Mesenchymal stem cell (in vitro differentiated cells and primary cell): ENCODE data around the gene NDUFAF3.

Experiments
- DNase-seq: peaks from one replicate; pipeline ENCODE4 v3.0.0-alpha.2; 2013
- H2AFZ ChIP-seq: one replicate; pipeline ENCODE4 v1.6.1; 2013; ENCODE audit warnings: low read depth, mild to moderate bottlenecking, control low read depth, inconsistent platforms, low read length, moderate library complexity
- H2AK5ac ChIP-seq: 2 replicates; pipeline ENCODE4 v1.6.1; 2013; ENCODE audit warnings: low read length, moderate library complexity, mild to moderate bottlenecking, inconsistent platforms; ENCODE audit not compliant: severe bottlenecking
- H2BK120ac ChIP-seq: one replicate; pipeline ENCODE4 v1.6.1; 2013; ENCODE audit warnings: low read depth, mild to moderate bottlenecking, inconsistent platforms, low read length, moderate library complexity
- H2BK12ac ChIP-seq, 2 experiments: one replicate each; pipeline ENCODE4 v1.6.1; 2013; ENCODE audit warnings: inconsistent platforms in 2 of 2, low read length in 2 of 2, mild to moderate bottlenecking in 2 of 2, moderate library complexity in 2 of 2, control low read depth in 1 of 2
- H2BK15ac ChIP-seq: one replicate; pipeline ENCODE4 v1.6.1; 2013; ENCODE audit warnings: mild to moderate bottlenecking, low read depth, inconsistent platforms; ENCODE audit not compliant: poor library complexity, severe bottlenecking
- H2BK5ac ChIP-seq: 2 replicates; pipeline ENCODE4 v1.6.1; 2013; ENCODE audit warnings: low read depth, mild to moderate bottlenecking, low read length, control low read depth, inconsistent platforms; ENCODE audit not compliant: poor library complexity, severe bottlenecking
- H3K14ac ChIP-seq, 2 experiments: one replicate each; pipeline ENCODE4 v1.6.1; 2013; ENCODE audit warnings: inconsistent platforms in 2 of 2, low read length in 2 of 2, control low read depth in 1 of 2, mild to moderate bottlenecking in 1 of 2, moderate library complexity in 1 of 2
- H3K18ac ChIP-seq, 2 experiments: one replicate each; pipeline ENCODE4 v1.6.1; 2013; ENCODE audit warnings: inconsistent platforms in 2 of 2, low read length in 2 of 2, control low read depth in 1 of 2, low read depth in 1 of 2, mild to moderate bottlenecking in 1 of 2
- H3K23ac ChIP-seq, 2 experiments: one replicate each; pipeline ENCODE4 v1.6.1; 2013; ENCODE audit warnings: inconsistent platforms in 2 of 2, low read length in 2 of 2, mild to moderate bottlenecking in 2 of 2, moderate library complexity in 2 of 2, control low read depth in 1 of 2
- H3K27ac ChIP-seq: 2 replicates; pipeline ENCODE4 v1.5.1; 2013; ENCODE audit warnings: mild to moderate bottlenecking, moderate library complexity, low read length, control low read depth, inconsistent platforms; ENCODE audit not compliant: poor library complexity, severe bottlenecking
- H3K27me3 ChIP-seq, 2 experiments: 2 replicates each; pipeline versions ENCODE4 v1.6.1 to v1.7.0; 2013; ENCODE audit warnings: low read length in 2 of 2, mild to moderate bottlenecking in 2 of 2, moderate library complexity in 2 of 2, control low read depth in 1 of 2, inconsistent platforms in 1 of 2; ENCODE audit not compliant: control insufficient read depth in 1 of 2, insufficient read depth in 1 of 2
- H3K36me3 ChIP-seq, 2 experiments: 2 replicates each; pipeline versions ENCODE4 v1.6.1 to v1.7.0; 2013; ENCODE audit warnings: low read length in 2 of 2, control low read depth in 1 of 2, inconsistent platforms in 1 of 2, low read depth in 1 of 2, mild to moderate bottlenecking in 1 of 2; ENCODE audit not compliant: insufficient read depth in 2 of 2, control insufficient read depth in 1 of 2
- H3K4ac ChIP-seq, 2 experiments: one replicate each; pipeline ENCODE4 v1.6.1; 2013; ENCODE audit warnings: inconsistent platforms in 2 of 2, low read length in 2 of 2, mild to moderate bottlenecking in 2 of 2, moderate library complexity in 2 of 2, control low read depth in 1 of 2, low read depth in 1 of 2
- H3K4me1 ChIP-seq: 2 replicates; pipeline ENCODE4 v1.6.1; 2013; ENCODE audit warnings: low read depth, low read length, control low read depth; ENCODE audit not compliant: control insufficient read depth, insufficient read depth
- H3K4me2 ChIP-seq: 2 replicates; pipeline ENCODE4 v1.6.1; 2013; ENCODE audit warnings: low read length, mild to moderate bottlenecking, inconsistent platforms; ENCODE audit not compliant: poor library complexity, severe bottlenecking
- H3K4me3 ChIP-seq, 2 experiments: 2 replicates each; pipeline versions ENCODE4 v1.5.1 to v1.7.0; 2013; ENCODE audit warnings: low read length in 2 of 2, mild to moderate bottlenecking in 2 of 2, control low read depth in 1 of 2, low read depth in 1 of 2; ENCODE audit not compliant: insufficient read depth in 1 of 2
- H3K79me1 ChIP-seq: replicated peaks from 2 replicates; pipeline ENCODE4 v1.6.1; 2013; ENCODE audit warnings: mild to moderate bottlenecking, control low read depth, low read length, inconsistent platforms; ENCODE audit not compliant: poor library complexity, severe bottlenecking
- H3K9ac ChIP-seq: 2 replicates; pipeline ENCODE4 v1.7.0; 2013; ENCODE audit warnings: mild to moderate bottlenecking, low read length, moderate library complexity
- H3K9me3 ChIP-seq: 2 replicates; pipeline ENCODE4 v1.7.0; 2013; ENCODE audit warnings: mild to moderate bottlenecking, low read length; ENCODE audit not compliant: control insufficient read depth
- H4K8ac ChIP-seq: one replicate; pipeline ENCODE4 v1.6.1; 2013; ENCODE audit warnings: inconsistent platforms, mild to moderate bottlenecking, low read length, moderate library complexity
- H4K91ac ChIP-seq: one replicate; pipeline ENCODE4 v1.6.1; 2013; ENCODE audit warnings: mild to moderate bottlenecking, low read length, inconsistent platforms
- WGBS: methylation state at CpG from one replicate; pipeline ENCODE4 v1.1.7; 2013; ENCODE audit warnings: mixed read lengths; 5-methylcytosine and 5-hydroxymethylcytosine counted together

The NDUFAF3 gene

GRCh38 chr3:49024449-49024848, 2.5 kb downstream of the NDUFAF3 start:
- no peak overlapping the region for H4K8ac ChIP-seq
- no peak overlapping the region for H2BK15ac ChIP-seq
- H2AK5ac ChIP-seq = no peak overlapping the region
- H3K36me3 ChIP-seq = peaks cover 57 to 63% of the 10 kb centered on the region in 2 experiments
- no peak overlapping the region for H3K4ac ChIP-seq
- 98% methylated on average over 5 of the region's 5 CpGs for WGBS
- no peak overlapping the region for H3K18ac ChIP-seq
- H2BK12ac ChIP-seq = no peak overlapping the region
- no peaks in the 10 kb centered on the region for H3K9me3 ChIP-seq
- H3K9ac ChIP-seq = no peak overlapping the region
- H3K4me3 ChIP-seq = no peak overlapping the region
- H2AFZ ChIP-seq = no peak overlapping the region
- no peak overlapping the region for H3K4me2 ChIP-seq
- no peak overlapping the region for H3K14ac ChIP-seq
- no peak overlapping the region for H2BK120ac ChIP-seq
- H3K23ac ChIP-seq = no peak overlapping the region
- peaks cover 26% of the 10 kb centered on the region for H3K79me1 ChIP-seq
- DNase-seq = no peak
- no peak overlapping the region for H2BK5ac ChIP-seq
- no peak overlapping the region for H4K91ac ChIP-seq
- H3K27ac ChIP-seq = no peak overlapping the region
- H3K4me1 ChIP-seq = peaks cover 26% of the 10 kb centered on the region
- H3K27me3 ChIP-seq = no peaks in the 10 kb centered on the region

DNA sequence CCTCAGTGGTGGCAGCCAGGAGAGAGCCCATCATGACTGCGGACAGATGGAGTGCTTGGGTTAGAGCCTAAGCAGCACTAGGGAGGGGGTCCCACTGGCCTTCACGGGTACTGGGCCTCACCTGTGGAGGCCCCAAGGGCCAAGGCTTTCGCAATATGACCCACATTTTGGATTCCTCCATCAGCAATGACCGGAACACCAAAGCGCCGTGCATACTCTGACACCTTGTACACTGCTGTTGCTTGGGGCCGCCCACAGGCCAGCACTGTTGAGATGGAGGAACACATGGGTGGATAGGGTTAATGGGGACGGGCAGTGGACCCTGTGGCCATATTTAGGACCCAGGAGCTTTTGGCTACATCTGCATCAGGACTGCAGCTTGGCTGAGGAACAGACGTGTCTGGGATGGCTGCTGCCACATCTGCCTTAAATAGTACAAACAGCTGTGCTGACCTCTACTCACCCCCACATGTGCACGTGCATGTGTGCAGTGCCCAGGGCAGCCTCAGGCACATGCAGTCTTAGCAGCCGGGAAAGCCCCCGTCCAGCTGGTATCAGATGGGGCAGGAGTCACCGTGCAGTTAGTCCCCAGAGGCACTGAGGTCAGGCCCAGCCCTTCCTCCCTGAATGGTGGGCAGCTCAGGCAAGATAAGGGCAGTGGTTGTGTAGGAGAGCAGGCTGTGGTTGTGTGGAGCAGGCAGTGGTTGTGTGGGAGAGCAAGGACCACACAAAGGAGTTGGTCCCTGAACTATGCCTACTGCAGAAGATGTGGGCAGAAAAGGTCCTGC, 3.3 kb downstream of the NDUFAF3 start:
- Histone ChIP-seq H3K9me3 (no peaks in the 10 kb centered on the region), H3K4ac (no peak overlapping the region), H3K4me2 (no peak overlapping the region), H3K23ac (peak overlapping the region in 1 of 2 experiments; percentile 9), H2BK5ac (no peak overlapping the region), H3K27me3 (no peaks in the 10 kb centered on the region), H3K4me3 (no peak overlapping the region), H4K91ac (no peak overlapping the region), H3K18ac (no peak overlapping the region), H3K4me1 (peaks cover 21% of the 10 kb centered on the region), H3K79me1 (peaks cover 28% of the 10 kb centered on the region), H3K14ac (no peak overlapping the region), H2AK5ac (no peak overlapping the region), H3K27ac (no peak overlapping the region), H2BK12ac (no peak overlapping the region), H2AFZ (no peak overlapping the region), H3K9ac (peak overlapping the region; percentile 3), H2BK15ac (no peak overlapping the region), H2BK120ac (no peak overlapping the region), H4K8ac (peak overlapping the region; percentile 56), H3K36me3 (peaks cover 63 to 68% of the 10 kb centered on the region in 2 experiments)
- whole genome bisulfite sequencing = 90% methylated on average over 13 of the region's 13 CpGs
- DNase-seq = no peak

GRCh38 chr3:49025793-49026520, 4.0 kb downstream of the NDUFAF3 start:
- no peak overlapping the region for H2AK5ac ChIP-seq
- H3K79me1 ChIP-seq = peaks cover 30% of the 10 kb centered on the region
- no peak overlapping the region for H2BK15ac ChIP-seq
- H2BK120ac ChIP-seq = no peak overlapping the region
- H3K4ac ChIP-seq = no peak overlapping the region
- DNase-seq = no peak
- no peaks in the 10 kb centered on the region for H3K9me3 ChIP-seq
- H4K8ac ChIP-seq = peak overlapping the region; percentile 56
- no peaks in the 10 kb centered on the region for H3K27me3 ChIP-seq
- H2AFZ ChIP-seq = no peak overlapping the region
- H3K36me3 ChIP-seq = peaks cover 69 to 75% of the 10 kb centered on the region in 2 experiments
- no peak overlapping the region for H3K23ac ChIP-seq
- WGBS = 97% methylated on average over 8 of the region's 8 CpGs
- no peak overlapping the region for H3K27ac ChIP-seq
- no peak overlapping the region for H2BK5ac ChIP-seq
- no peak overlapping the region for H3K4me2 ChIP-seq
- no peak overlapping the region for H2BK12ac ChIP-seq
- H3K4me3 ChIP-seq = no peak overlapping the region
- H3K18ac ChIP-seq = no peak overlapping the region
- H3K9ac ChIP-seq = peak overlapping the region; percentile 3
- H3K4me1 ChIP-seq = peaks cover 17% of the 10 kb centered on the region
- no peak overlapping the region for H3K14ac ChIP-seq
- no peak overlapping the region for H4K91ac ChIP-seq

- Histone ChIP-seq H3K9ac (peak overlapping the region; percentile 3), H3K14ac (no peak overlapping the region), H4K8ac (no peak overlapping the region), H2BK15ac (no peak overlapping the region), H3K79me1 (peaks cover 30% of the 10 kb centered on the region), H3K9me3 (no peaks in the 10 kb centered on the region), H3K4me3 (no peak overlapping the region), H3K27me3 (no peaks in the 10 kb centered on the region), H3K18ac (no peak overlapping the region), H2AK5ac (no peak overlapping the region), H4K91ac (no peak overlapping the region), H2BK120ac (no peak overlapping the region), H3K4me1 (peaks cover 17% of the 10 kb centered on the region), H2BK12ac (no peak overlapping the region), H3K36me3 (peaks cover 74 to 77% of the 10 kb centered on the region in 2 experiments), H2AFZ (no peak overlapping the region), H3K23ac (no peak overlapping the region), H2BK5ac (no peak overlapping the region), H3K4me2 (no peak overlapping the region), H3K4ac (no peak overlapping the region), H3K27ac (no peak overlapping the region)
- 100% methylated on average over 3 of the region's 3 CpGs for WGBS
- no peak for DNase-seq
These were observed 4.6 kb downstream of the NDUFAF3 start for GRCh38 chr3:49026536-49026935.
